PC-9 (cell line): ENCODE results near the gene RBM4. TPM values are rescaled to one million over a fixed set of nuclear protein-coding genes. Genes with fewer than 3 reads are reported as not detected.

Source experiments
- BruUV-seq: library from RNA; stranded (reverse); fragments of 400-500 nt; replicated peaks from 2 replicates; lab custom pipeline; 2021; lab: Mats Ljungman, UMichigan
- CTCF ChIA-PET: fragments of 300-600 bp; sonication (Branson Sonifier 250); formaldehyde crosslinking; loops from one replicate; lab custom pipeline; 2022; ENCODE audit warnings: antibody characterized with exemption; lab: Charles Lee
- POLR2A ChIA-PET: fragments of 300-600 bp; sonication (Branson Sonifier 250); formaldehyde crosslinking; loops from one replicate; lab custom pipeline; 2022; ENCODE audit warnings: antibody characterized with exemption; ENCODE audit not compliant: unreplicated experiment; lab: Charles Lee
- DNase-seq, 2 experiments: peaks; one replicate each; pipeline versions ENCODE4 v3.0.0 to v3.0.0-alpha.2; 2015 to 2022; ENCODE audit warnings: mixed read lengths in 1 of 2
- H2AFZ ChIP-seq: fragments of 200-600 bp; sonication (generic); 2 replicates; pipeline ENCODE4 v1.8.1; 2017; ENCODE audit warnings: antibody characterized with exemption
- H3F3A ChIP-seq: fragments of 200-600 bp; sonication (generic); 2 replicates; pipeline ENCODE4 v1.8.1; 2017; ENCODE audit warnings: antibody characterized with exemption, mild to moderate bottlenecking, low read depth; ENCODE audit not compliant: insufficient read depth
- H3K27ac ChIP-seq: fragments of 200-600 bp; sonication (generic); 2 replicates; pipeline ENCODE4 v1.6.1; 2016; ENCODE audit warnings: mixed run types
- H3K27me3 ChIP-seq: fragments of 200-600 bp; sonication (generic); 2 replicates; pipeline ENCODE4 v1.6.1; 2016; ENCODE audit warnings: low read depth, mixed run types; ENCODE audit not compliant: insufficient read depth
- H3K36me3 ChIP-seq: fragments of 200-600 bp; sonication (generic); 2 replicates; pipeline ENCODE4 v1.6.1; 2016; ENCODE audit warnings: low read depth, mixed run types
- H3K4me1 ChIP-seq: fragments of 200-600 bp; sonication (generic); replicated peaks from 2 replicates; pipeline ENCODE4 v1.6.1; 2016; ENCODE audit warnings: mixed run types; ENCODE audit not compliant: insufficient read depth
- H3K4me2 ChIP-seq: fragments of 200-600 bp; sonication (generic); 2 replicates; pipeline ENCODE4 v1.6.1; 2017; ENCODE audit warnings: mixed run types
- H3K4me3 ChIP-seq: fragments of 200-600 bp; sonication (generic); 2 replicates; pipeline ENCODE4 v1.6.1; 2016; ENCODE audit warnings: mixed run types
- H3K79me2 ChIP-seq: fragments of 200-600 bp; sonication (generic); 2 replicates; pipeline ENCODE4 v1.6.1; 2017; ENCODE audit warnings: low read depth, mixed run types
- H3K9me2 ChIP-seq: fragments of 200-600 bp; sonication (generic); 2 replicates; pipeline ENCODE4 v1.8.1; 2017; ENCODE audit warnings: mild to moderate bottlenecking; ENCODE audit not compliant: insufficient read depth
- H3K9me3 ChIP-seq: fragments of 200-600 bp; sonication (generic); 2 replicates; pipeline ENCODE4 v1.8.1; 2016; ENCODE audit warnings: low read depth; ENCODE audit not compliant: insufficient read depth
- H4K20me1 ChIP-seq: fragments of 200-600 bp; sonication (generic); 2 replicates; pipeline ENCODE4 v1.8.1; 2017; ENCODE audit not compliant: insufficient read depth
- EZH2 ChIP-seq: fragments of 200-600 bp; sonication (generic); IDR thresholded peaks from 2 replicates; pipeline ENCODE4 v1.8.0; 2017; ENCODE audit warnings: antibody characterized with exemption, low read depth
- intact Hi-C: fragments of 100-400 bp; cut with micrococcal nuclease; formaldehyde crosslinking; loops from one replicate; pipeline ENCODE4 v1.10.0; 2022; ENCODE audit not compliant: unreplicated experiment
- total RNA-seq: library from RNA; stranded (reverse); gene quantifications from 2 replicates; pipeline ENCODE4 v1.2.3, GENCODE V29; 2021
- TF ChIP-seq, protein P1 (sequence below): fragments of 200-600 bp; sonication (generic); conservative IDR thresholded peaks from 2 replicates; pipeline ENCODE4 v1.6.1; 2017; ENCODE audit warnings: mixed run types, antibody characterized with exemption, mild to moderate bottlenecking, moderate library complexity

RBM4 gene
- total RNA-seq, 1 experiment from 2014 or later: 140 TPM

DNA sequence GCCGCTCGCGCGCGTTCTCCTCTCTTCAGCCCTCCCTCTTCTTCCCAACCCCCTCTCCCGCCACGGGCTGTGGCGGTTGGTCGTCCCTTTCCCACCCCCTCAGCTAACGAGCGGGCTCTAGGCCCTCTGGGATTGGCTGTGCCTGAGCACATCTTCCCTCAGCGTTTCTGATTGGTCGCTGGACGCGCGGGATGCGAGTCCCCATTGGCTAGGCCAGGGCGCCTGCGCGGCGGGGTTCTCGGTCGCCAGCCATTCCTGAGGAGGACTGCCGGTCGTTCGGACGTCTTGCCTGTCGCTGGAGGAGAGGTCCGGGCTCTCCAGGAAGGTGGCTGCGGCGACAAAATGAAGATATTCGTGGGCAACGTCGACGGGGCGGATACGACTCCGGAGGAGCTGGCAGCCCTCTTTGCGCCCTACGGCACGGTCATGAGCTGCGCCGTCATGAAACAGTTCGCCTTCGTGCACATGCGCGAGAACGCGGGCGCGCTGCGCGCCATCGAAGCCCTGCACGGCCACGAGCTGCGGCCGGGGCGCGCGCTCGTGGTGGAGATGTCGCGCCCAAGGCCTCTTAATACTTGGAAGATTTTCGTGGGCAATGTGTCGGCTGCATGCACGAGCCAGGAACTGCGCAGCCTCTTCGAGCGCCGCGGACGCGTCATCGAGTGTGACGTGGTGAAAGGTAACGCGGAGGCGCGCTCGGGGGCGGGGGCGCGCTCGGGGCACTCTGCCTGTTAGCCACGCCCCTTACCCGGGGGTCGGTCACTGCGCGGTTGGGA lies 21.9 kb upstream of the RBM4 start, which contains the start of gene RBM14:
Gene RBM14, plus strand, starts transcription at position 252 of the 776 bp plus-strand sequence. Its CDS starts 91 bp downstream, at position 343.
- no TSS peak for BruUV-seq
- Histone ChIP-seq H2AFZ (peak within 1 kb of the TSS; percentile 91), H3K4me3 (peak within 1 kb of the TSS; percentile 73), H3F3A (peaks cover 24% of the 10 kb centered on the region; the same call in 1 of the 2 replicates), H3K27ac (peak within 1 kb of the TSS; percentile 73), H3K4me2 (peak within 1 kb of the TSS; percentile 99), H3K9me2 (no peaks in the 10 kb centered on the region), H4K20me1 (peaks cover 45% of the 10 kb centered on the region), H3K27me3 (no peaks in the 10 kb centered on the region), H3K79me2 (peaks cover 63% of the 10 kb centered on the region), H3K36me3 (peaks cover 17% of the 10 kb centered on the region), H3K4me1 (peaks cover 41% of the 10 kb centered on the region), H3K9me3 (no peaks in the 10 kb centered on the region)
- no peak for TF ChIP-seq EZH2
- TF ChIP-seq, protein P1, sequence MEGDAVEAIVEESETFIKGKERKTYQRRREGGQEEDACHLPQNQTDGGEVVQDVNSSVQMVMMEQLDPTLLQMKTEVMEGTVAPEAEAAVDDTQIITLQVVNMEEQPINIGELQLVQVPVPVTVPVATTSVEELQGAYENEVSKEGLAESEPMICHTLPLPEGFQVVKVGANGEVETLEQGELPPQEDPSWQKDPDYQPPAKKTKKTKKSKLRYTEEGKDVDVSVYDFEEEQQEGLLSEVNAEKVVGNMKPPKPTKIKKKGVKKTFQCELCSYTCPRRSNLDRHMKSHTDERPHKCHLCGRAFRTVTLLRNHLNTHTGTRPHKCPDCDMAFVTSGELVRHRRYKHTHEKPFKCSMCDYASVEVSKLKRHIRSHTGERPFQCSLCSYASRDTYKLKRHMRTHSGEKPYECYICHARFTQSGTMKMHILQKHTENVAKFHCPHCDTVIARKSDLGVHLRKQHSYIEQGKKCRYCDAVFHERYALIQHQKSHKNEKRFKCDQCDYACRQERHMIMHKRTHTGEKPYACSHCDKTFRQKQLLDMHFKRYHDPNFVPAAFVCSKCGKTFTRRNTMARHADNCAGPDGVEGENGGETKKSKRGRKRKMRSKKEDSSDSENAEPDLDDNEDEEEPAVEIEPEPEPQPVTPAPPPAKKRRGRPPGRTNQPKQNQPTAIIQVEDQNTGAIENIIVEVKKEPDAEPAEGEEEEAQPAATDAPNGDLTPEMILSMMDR: no peak
- peak; percentile 99 for DNase-seq
- CTCF ChIA-PET: interaction anchor here (0.6 to 0.7 kb wide), 2 partner anchors 150 to 196 kb away, joined by 3 to 4 read pairs; partner anchors contain the start of gene PELI3
- intact Hi-C loops: loop anchor here (1.0 to 2.0 kb wide), 3 partner anchors 22 to 61 kb away; partner anchors contain the start of genes CCDC87, CCS, RBM4 and RBM4B
- POLR2A ChIA-PET: interaction anchor here (0.5 to 1.9 kb wide), 16 partner anchors 9 to 1019 kb away, joined by 3 to 18 read pairs (median 6); partner anchors contain the start of genes CCDC87, CTSF, PELI3 and RBM4

DNA sequence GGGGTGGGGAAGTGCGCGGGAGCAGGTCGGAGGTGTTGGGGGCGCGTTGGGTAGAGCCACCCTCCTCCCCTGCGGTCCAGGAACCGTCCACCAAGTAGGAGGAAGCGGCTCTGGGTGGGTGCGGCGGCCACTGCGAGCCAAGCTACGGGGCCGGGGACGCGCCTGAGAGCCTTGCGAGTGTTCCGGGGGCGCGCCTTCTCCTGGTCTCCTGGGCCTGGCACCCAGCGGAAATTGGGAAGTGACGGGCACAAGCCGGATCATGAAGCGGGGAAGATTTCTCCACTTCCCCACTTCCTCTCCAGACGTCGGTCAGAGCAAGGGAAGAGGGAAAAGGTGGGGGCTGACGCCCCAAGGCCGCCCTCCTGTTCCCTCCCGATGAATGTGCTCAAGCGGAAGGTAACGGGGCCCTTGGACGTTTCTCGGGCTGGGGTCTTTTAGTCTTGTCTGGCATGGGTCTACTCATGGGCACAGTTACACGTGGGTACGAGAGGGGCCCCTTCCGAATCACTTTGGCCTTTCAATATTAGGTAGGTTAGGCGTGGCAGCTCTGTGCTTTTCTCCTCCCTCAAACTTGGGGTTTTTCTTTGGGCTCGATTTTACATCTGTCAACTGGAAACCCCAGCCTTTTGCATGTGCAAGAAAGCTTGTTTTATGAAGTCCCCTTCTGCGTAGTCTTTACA lies 21.2 kb upstream of the RBM4 start:
- H3K79me2 ChIP-seq: peaks cover 70% of the 10 kb centered on the region
- H3K4me2 ChIP-seq: peak overlapping the region; percentile 99
- peak overlapping the region; percentile 73 for H3K4me3 ChIP-seq
- no peaks in the 10 kb centered on the region for H3K9me2 ChIP-seq
- H3K27ac ChIP-seq: peak overlapping the region; percentile 58
- intact Hi-C loops: loop anchor here (2.0 kb wide), 1 partner anchor 24 kb away; the partner anchor contains the start of genes CCDC87 and CCS
- H3K27me3 ChIP-seq: no peaks in the 10 kb centered on the region
- H2AFZ ChIP-seq: peak overlapping the region; percentile 69
- CTCF ChIA-PET: interaction anchor here (0.6 kb wide), 1 partner anchor 502 kb away, joined by 5 read pairs; the partner anchor contains the start of gene KDM2A
- no peak for TF ChIP-seq EZH2
- TF ChIP-seq, protein P1: no peak
- peaks cover 53% of the 10 kb centered on the region for H4K20me1 ChIP-seq
- H3K9me3 ChIP-seq: no peaks in the 10 kb centered on the region
- peaks cover 25% of the 10 kb centered on the region; the same call in 1 of the 2 replicates for H3F3A ChIP-seq
- no peak for DNase-seq
- H3K36me3 ChIP-seq: peaks cover 22% of the 10 kb centered on the region
- H3K4me1 ChIP-seq: peaks cover 39% of the 10 kb centered on the region
- no TSS peak for BruUV-seq
- POLR2A ChIA-PET: interaction anchor here (0.6 to 1.9 kb wide), 4 partner anchors 21 to 1019 kb away, joined by 4 to 18 read pairs (median 6); partner anchors contain the start of gene RBM4

DNA sequence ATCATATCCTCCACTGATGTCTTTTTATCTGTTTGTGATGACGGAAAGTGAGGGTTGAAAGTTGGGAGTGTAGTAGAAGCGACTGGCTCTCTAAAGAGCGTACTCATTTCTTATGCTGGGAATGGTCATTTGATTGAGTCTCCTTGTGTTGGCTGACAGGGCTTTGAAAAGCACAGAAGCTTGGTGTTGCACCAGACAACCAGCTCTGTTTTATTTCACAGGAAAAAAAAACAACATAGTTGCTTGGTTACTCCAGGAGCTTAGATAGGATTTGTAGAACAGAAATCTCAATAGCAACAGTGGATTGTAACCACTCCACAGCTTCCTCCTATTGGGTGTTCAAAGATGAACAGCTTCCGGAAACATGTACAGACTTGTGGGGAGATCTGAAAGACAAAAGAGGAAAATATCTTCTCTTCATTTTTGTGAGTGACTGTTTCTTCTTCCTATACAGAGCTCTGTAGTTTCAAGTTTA lies 19.4 kb upstream of the RBM4 start:
- Histone ChIP-seq H3K9me2 (no peaks in the 10 kb centered on the region), H4K20me1 (peaks cover 71% of the 10 kb centered on the region), H3K36me3 (peaks cover 39% of the 10 kb centered on the region), H3K4me3 (peak overlapping the region; percentile 73), H2AFZ (no peak overlapping the region), H3K4me1 (peaks cover 31% of the 10 kb centered on the region), H3K27ac (no peak overlapping the region), H3K4me2 (peak overlapping the region; percentile 99), H3F3A (peaks cover 19% of the 10 kb centered on the region; the same call in 1 of the 2 replicates), H3K79me2 (peaks cover 88% of the 10 kb centered on the region), H3K27me3 (no peaks in the 10 kb centered on the region), H3K9me3 (no peaks in the 10 kb centered on the region)
- intact Hi-C loops: loop anchor here (2.0 kb wide), 1 partner anchor 72 kb away; the partner anchor contains the start of genes ACTN3 and ZDHHC24
- BruUV-seq: no TSS peak
- TF ChIP-seq, protein P1: no peak
- no peak for TF ChIP-seq EZH2
- ChIA-PET POLR2A (interaction anchor here (0.5 to 0.7 kb wide), 5 partner anchors 16 to 135 kb away, joined by 3 to 9 read pairs (median 5); no protein-coding TSS in a partner anchor), CTCF (interaction anchor here (0.6 kb wide), 1 partner anchor 249 kb away, joined by 3 read pairs; no protein-coding TSS in a partner anchor)
- no peak for DNase-seq
